ENCODE measurements around the gene NEU2.

Gene NEU2

GRCh38 chr2:233065954-233066470, 33.5 kb downstream of the NEU2 start:
- DNase-seq (ENCODE audit: insufficient read length, low spot score): no peak

GRCh38 chr2:233068762-233069418, 36.4 kb downstream of the NEU2 start:
- DNase-seq (ENCODE audit: insufficient read length, low spot score): no peak
- TF ChIP-seq SPI1 (IDR thresholded peaks at IDR 0.05; ENCODE audit: low read depth, low read length) (no peak), POLR2AphosphoS5 (IDR thresholded peaks at IDR 0.05; ENCODE audit: low read depth, low read length) (peak; percentile 69; the same call in 1 of the 2 replicates)
- FAIRE-seq: peak; percentile 87

More at GRCh38 chr2:233065954-233066470, 33.5 kb downstream of the NEU2 start:
- TF ChIP-seq TAF1 (IDR thresholded peaks at IDR 0.05; ENCODE audit: low read depth, low read length): no peak
- TF ChIP-seq POU2F2 (IDR thresholded peaks at IDR 0.05; ENCODE audit: low read depth, low read length): no peak
- peak; percentile 71 for FAIRE-seq

GRCh38 chr2:233072838-233073237, 40.4 kb downstream of the NEU2 start:
- no peak for TF ChIP-seq POLR2AphosphoS5 (IDR thresholded peaks at IDR 0.05; ENCODE audit: low read depth, low read length)
- TF ChIP-seq SPI1 (IDR thresholded peaks at IDR 0.05; ENCODE audit: low read depth, low read length): no peak
- TF ChIP-seq POU2F2 (IDR thresholded peaks at IDR 0.05; ENCODE audit: low read depth, low read length): no peak
- TF ChIP-seq TAF1 (IDR thresholded peaks at IDR 0.05; ENCODE audit: low read depth, low read length): no peak
- no peak for TF ChIP-seq PAX5 (IDR thresholded peaks at IDR 0.05; ENCODE audit: insufficient read depth, low read length, severe bottlenecking)
- TF ChIP-seq POLR2A (IDR thresholded peaks at IDR 0.05; ENCODE audit: low read depth, low read length): no peak
- peak; percentile 78 for FAIRE-seq

GRCh38 chr2:233074106-233074505, 41.6 kb downstream of the NEU2 start:
- TF ChIP-seq PAX5 (IDR thresholded peaks at IDR 0.05; ENCODE audit: insufficient read depth, low read length, severe bottlenecking) (no peak), POLR2AphosphoS5 (IDR thresholded peaks at IDR 0.05; ENCODE audit: low read depth, low read length) (no peak), POLR2A (IDR thresholded peaks at IDR 0.05; ENCODE audit: low read depth, low read length) (no peak), SPI1 (IDR thresholded peaks at IDR 0.05; ENCODE audit: low read depth, low read length) (no peak), TAF1 (IDR thresholded peaks at IDR 0.05; ENCODE audit: low read depth, low read length) (no peak), POU2F2 (IDR thresholded peaks at IDR 0.05; ENCODE audit: low read depth, low read length) (no peak)
- FAIRE-seq (peak; percentile 70), DNase-seq (ENCODE audit: insufficient read length, low spot score) (no peak)

More at GRCh38 chr2:233072838-233073237, 40.4 kb downstream of the NEU2 start:
- DNase-seq (ENCODE audit: insufficient read length, low spot score): no peak

GRCh38 chr2:233075141-233075965, 42.9 kb downstream of the NEU2 start:
- DNase-seq (ENCODE audit: insufficient read length, low spot score) (no peak), FAIRE-seq (no peak)
- TF ChIP-seq TAF1 (IDR thresholded peaks at IDR 0.05; ENCODE audit: low read depth, low read length) (no peak), POU2F2 (IDR thresholded peaks at IDR 0.05; ENCODE audit: low read depth, low read length) (no peak), SPI1 (IDR thresholded peaks at IDR 0.05; ENCODE audit: low read depth, low read length) (no peak), PAX5 (IDR thresholded peaks at IDR 0.05; ENCODE audit: insufficient read depth, low read length, severe bottlenecking) (no peak), POLR2A (IDR thresholded peaks at IDR 0.05; ENCODE audit: low read depth, low read length) (no peak; the same call in 1 of the 2 replicates)

GRCh38 chr2:233075966-233076339, 43.5 kb downstream of the NEU2 start:
- DNase-seq (ENCODE audit: insufficient read length, low spot score) (no peak), FAIRE-seq (peak; percentile 97)
- TF ChIP-seq POLR2A (IDR thresholded peaks at IDR 0.05; ENCODE audit: low read depth, low read length): no peak
- peak; percentile 84 for TF ChIP-seq SPI1 (IDR thresholded peaks at IDR 0.05; ENCODE audit: low read depth, low read length)
- TF ChIP-seq POU2F2 (IDR thresholded peaks at IDR 0.05; ENCODE audit: low read depth, low read length): peak; percentile 94

GRCh38 chr2:233076749-233077148, 44.3 kb downstream of the NEU2 start:
- TF ChIP-seq POLR2AphosphoS5 (IDR thresholded peaks at IDR 0.05; ENCODE audit: low read depth, low read length): no peak
- no peak for TF ChIP-seq POLR2A (IDR thresholded peaks at IDR 0.05; ENCODE audit: low read depth, low read length)
- no peak for TF ChIP-seq PAX5 (IDR thresholded peaks at IDR 0.05; ENCODE audit: insufficient read depth, low read length, severe bottlenecking)
- TF ChIP-seq SPI1 (IDR thresholded peaks at IDR 0.05; ENCODE audit: low read depth, low read length): no peak
- no peak for TF ChIP-seq TAF1 (IDR thresholded peaks at IDR 0.05; ENCODE audit: low read depth, low read length)
- TF ChIP-seq POU2F2 (IDR thresholded peaks at IDR 0.05; ENCODE audit: low read depth, low read length): no peak
- DNase-seq (ENCODE audit: insufficient read length, low spot score): no peak
- FAIRE-seq: peak; percentile 84

GRCh38 chr2:233079473-233079877, 47.0 kb downstream of the NEU2 start:
- peak; percentile 96 for FAIRE-seq
- TF ChIP-seq POLR2AphosphoS5 (IDR thresholded peaks at IDR 0.05; ENCODE audit: low read depth, low read length) (peak; percentile 69), TAF1 (IDR thresholded peaks at IDR 0.05; ENCODE audit: low read depth, low read length) (no peak), SPI1 (IDR thresholded peaks at IDR 0.05; ENCODE audit: low read depth, low read length) (peak; percentile 87), POU2F2 (IDR thresholded peaks at IDR 0.05; ENCODE audit: low read depth, low read length) (peak; percentile 80; the same call in 1 of the 2 replicates)
- no peak for DNase-seq (ENCODE audit: insufficient read length, low spot score)

- DNase-seq (ENCODE audit: insufficient read length, low spot score) (no peak), FAIRE-seq (no peak)
- TF ChIP-seq SPI1 (IDR thresholded peaks at IDR 0.05; ENCODE audit: low read depth, low read length) (peak; percentile 79), POLR2A (IDR thresholded peaks at IDR 0.05; ENCODE audit: low read depth, low read length) (peak; percentile 47; the same call in 1 of the 2 replicates), POU2F2 (IDR thresholded peaks at IDR 0.05; ENCODE audit: low read depth, low read length) (no peak), TAF1 (IDR thresholded peaks at IDR 0.05; ENCODE audit: low read depth, low read length) (no peak), POLR2AphosphoS5 (IDR thresholded peaks at IDR 0.05; ENCODE audit: low read depth, low read length) (no peak; the same call in 1 of the 2 replicates), PAX5 (IDR thresholded peaks at IDR 0.05; ENCODE audit: insufficient read depth, low read length, severe bottlenecking) (no peak)
These were observed 47.7 kb downstream of the NEU2 start for GRCh38 chr2:233079953-233080835.
